ENCODE results near the gene ACE2.

Gene ACE2

DNA sequence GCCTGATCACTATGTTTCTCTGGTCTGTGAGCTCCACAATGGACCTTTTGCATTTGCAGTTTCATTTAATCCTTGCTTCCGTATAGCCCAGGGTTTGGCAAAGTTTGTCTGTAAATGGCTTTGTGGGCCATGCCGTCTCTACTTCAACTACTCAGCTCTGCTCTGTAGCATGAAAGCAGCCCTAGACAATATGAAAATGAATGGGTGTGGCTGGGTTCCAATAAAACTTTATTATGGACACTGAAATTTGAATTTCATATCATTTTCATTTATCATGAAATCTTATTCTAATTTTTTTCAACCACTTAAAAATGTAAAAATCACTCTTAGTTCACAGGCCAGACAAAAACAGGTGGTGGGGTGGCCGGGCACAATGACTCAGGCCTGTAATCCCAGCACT, 41.5 kb downstream of the ACE2 start:
- H3K4me3 ChIP-seq (ENCODE audit: low read depth, low read length): no peak overlapping the region
- DNase-seq (ENCODE audit: low read depth, low spot score): no peak
- CTCF ChIA-PET: no interaction called here
- POLR2A ChIA-PET: no interaction called here
- no peak for TF ChIP-seq CTCF (IDR thresholded peaks at IDR 0.05; ENCODE audit: insufficient read depth, low read length, missing control alignments)

- no peak for DNase-seq (ENCODE audit: low read depth, low spot score)
- ChIA-PET POLR2A (no interaction called here), CTCF (interaction anchor here (1.1 kb wide), 1 partner anchor 56 kb away, joined by 3 read pairs; the partner anchor contains the start of gene PIR)
- H3K4me3 ChIP-seq (ENCODE audit: low read depth, low read length): no peak overlapping the region
- TF ChIP-seq CTCF (IDR thresholded peaks at IDR 0.05; ENCODE audit: insufficient read depth, low read length, missing control alignments): no peak
Measured at GRCh38 chrX:15549189-15550012, 51.4 kb downstream of the ACE2 start.

- ChIA-PET CTCF (no interaction called here), POLR2A (no interaction called here)
- no peak for DNase-seq (ENCODE audit: low read depth, low spot score)
- TF ChIP-seq CTCF (IDR thresholded peaks at IDR 0.05; ENCODE audit: insufficient read depth, low read length, missing control alignments): no peak
- no peak overlapping the region for H3K4me3 ChIP-seq (ENCODE audit: low read depth, low read length)
Measured at GRCh38 chrX:15547356-15547755, 53.4 kb downstream of the ACE2 start.

DNA sequence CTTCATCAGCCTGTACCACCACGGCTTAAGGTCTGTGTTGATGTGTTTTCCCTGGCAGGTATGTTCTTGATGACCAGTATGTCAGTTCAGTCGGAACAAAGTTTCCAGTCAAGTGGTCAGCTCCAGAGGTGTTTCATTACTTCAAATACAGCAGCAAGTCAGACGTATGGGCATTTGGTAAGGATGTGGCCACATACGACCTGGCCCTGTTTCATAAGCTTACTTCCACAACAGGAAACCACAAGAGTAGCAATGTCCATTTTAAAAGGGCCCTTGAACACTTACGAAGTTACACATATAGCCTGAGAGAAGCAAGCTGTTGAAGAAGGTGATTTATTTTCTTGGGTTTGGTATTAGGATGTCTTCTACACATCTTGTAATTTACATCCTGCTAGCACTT, 54.0 kb downstream of the ACE2 start:
- H3K4me3 ChIP-seq (ENCODE audit: low read depth, low read length): no peak overlapping the region
- CTCF ChIA-PET: no interaction called here
- no peak for TF ChIP-seq CTCF (IDR thresholded peaks at IDR 0.05; ENCODE audit: insufficient read depth, low read length, missing control alignments)
- POLR2A ChIA-PET: no interaction called here
- no peak for DNase-seq (ENCODE audit: low read depth, low spot score)

DNA sequence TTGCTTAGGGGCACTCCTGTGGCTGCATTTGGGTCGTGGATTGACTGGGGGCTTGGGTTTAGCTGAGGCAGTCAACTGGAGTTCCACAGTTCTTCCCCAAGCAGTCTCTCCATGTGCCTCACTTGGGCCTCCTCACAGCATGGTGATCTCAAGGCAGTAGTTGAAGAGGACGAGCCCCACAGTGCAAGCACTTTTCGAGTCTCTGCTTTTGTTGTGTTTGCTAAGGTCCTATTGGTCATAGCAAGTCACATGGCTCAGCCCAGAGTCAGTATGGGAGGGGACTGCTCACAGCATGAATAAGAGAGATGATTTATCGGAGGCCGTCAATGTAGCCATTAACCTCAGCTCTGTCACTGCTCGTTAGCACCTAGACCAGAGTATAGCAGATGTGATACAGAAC, 70.4 kb downstream of the ACE2 start:
- CTCF ChIA-PET: no interaction called here
- H3K4me3 ChIP-seq (ENCODE audit: low read depth, low read length): no peak overlapping the region
- DNase-seq (ENCODE audit: low read depth, low spot score): no peak
- POLR2A ChIA-PET: no interaction called here
- no peak for TF ChIP-seq CTCF (IDR thresholded peaks at IDR 0.05; ENCODE audit: insufficient read depth, low read length, missing control alignments)

- H3K4me3 ChIP-seq (ENCODE audit: low read depth, low read length): no peak overlapping the region
- DNase-seq (ENCODE audit: low read depth, low spot score): no peak
- ChIA-PET CTCF (no interaction called here), POLR2A (no interaction called here)
- no peak for TF ChIP-seq CTCF (IDR thresholded peaks at IDR 0.05; ENCODE audit: insufficient read depth, low read length, missing control alignments)
Measured at GRCh38 chrX:15529165-15529564, 71.6 kb downstream of the ACE2 start.

All from AG04449 (cell line).